Mesendoderm (in vitro differentiated cells): Measurements from ENCODE around the gene FGFRL1.

ENCODE experiments used
- DNase-seq: peaks from one replicate; pipeline ENCODE4 v3.0.0; 2013
- H2AK5ac ChIP-seq: 2 replicates; pipeline ENCODE4 v1.6.1; 2013; ENCODE audit warnings: low read length, inconsistent platforms
- H2BK120ac ChIP-seq: 2 replicates; pipeline ENCODE4 v1.6.1; 2013; ENCODE audit warnings: low read depth, mild to moderate bottlenecking, low read length, moderate library complexity, mixed read lengths
- H2BK15ac ChIP-seq: replicated peaks from 2 replicates; pipeline ENCODE4 v1.6.1; 2013; ENCODE audit warnings: low read depth, mild to moderate bottlenecking, moderate library complexity
- H2BK5ac ChIP-seq: 2 replicates; pipeline ENCODE4 v1.6.1; 2013; ENCODE audit warnings: low read length, inconsistent platforms
- H3K18ac ChIP-seq: 2 replicates; pipeline ENCODE4 v1.6.1; 2013; ENCODE audit warnings: mild to moderate bottlenecking, low read length, mixed read lengths
- H3K23ac ChIP-seq: one replicate; pipeline ENCODE4 v1.6.1; 2013; ENCODE audit warnings: low read length
- H3K27ac ChIP-seq: 2 replicates; pipeline ENCODE4 v1.5.1; 2013; ENCODE audit warnings: low read depth, mild to moderate bottlenecking, inconsistent platforms, low read length, moderate library complexity
- H3K27me3 ChIP-seq: 2 replicates; pipeline ENCODE4 v1.6.1; 2013; ENCODE audit warnings: low read length, control low read depth, mild to moderate bottlenecking, inconsistent platforms; ENCODE audit not compliant: insufficient read depth, poor library complexity
- H3K36me3 ChIP-seq: 2 replicates; pipeline ENCODE4 v1.6.1; 2013; ENCODE audit warnings: low read length, inconsistent platforms; ENCODE audit not compliant: control insufficient read depth, insufficient read depth
- H3K4ac ChIP-seq: one replicate; pipeline ENCODE4 v1.6.1; 2013; ENCODE audit warnings: low read depth, mild to moderate bottlenecking, low read length, moderate library complexity
- H3K4me1 ChIP-seq: 2 replicates; pipeline ENCODE4 v1.6.1; 2013; ENCODE audit warnings: low read depth, low read length, inconsistent platforms; ENCODE audit not compliant: control insufficient read depth
- H3K4me2 ChIP-seq: 2 replicates; pipeline ENCODE4 v1.6.1; 2013; ENCODE audit warnings: low read length
- H3K4me3 ChIP-seq: 2 replicates; pipeline ENCODE4 v1.5.1; 2013; ENCODE audit warnings: mild to moderate bottlenecking, low read length
- H3K56ac ChIP-seq: one replicate; pipeline ENCODE4 v1.6.1; 2013; ENCODE audit warnings: low read length
- H3K79me1 ChIP-seq: 2 replicates; pipeline ENCODE4 v1.6.1; 2013; ENCODE audit warnings: low read length, inconsistent platforms
- H3K79me2 ChIP-seq: 2 replicates; pipeline ENCODE4 v1.6.1; 2013; ENCODE audit warnings: mild to moderate bottlenecking, low read length; ENCODE audit not compliant: control insufficient read depth, insufficient read depth
- H3K9ac ChIP-seq: 2 replicates; pipeline ENCODE4 v1.6.1; 2013; ENCODE audit warnings: low read length, inconsistent platforms
- H4K5ac ChIP-seq: one replicate; pipeline ENCODE4 v1.6.1; 2013; ENCODE audit warnings: low read length
- H4K8ac ChIP-seq: one replicate; pipeline ENCODE4 v1.6.1; 2013; ENCODE audit warnings: low read depth, mild to moderate bottlenecking, control low read depth, low read length, moderate library complexity
- whole genome bisulfite sequencing: extraction: QIAGEN DNeasy Blood & Tissue Kit; methylation state at CpG from one replicate; pipeline ENCODE4 v1.1.7; 2013; ENCODE audit warnings: low lambda C conversion rate, missing lambda C conversion rate; ENCODE audit not compliant: insufficient coverage; ENCODE audit errors: extremely low coverage; 5-methylcytosine and 5-hydroxymethylcytosine counted together

Gene FGFRL1

GRCh38 chr4:1031346-1031745 is 19.9 kb downstream of the FGFRL1 start:
- Histone ChIP-seq H2BK120ac (no peak overlapping the region), H3K56ac (no peak overlapping the region), H2BK15ac (no peak overlapping the region), H3K18ac (no peak overlapping the region), H3K27ac (no peak overlapping the region), H3K4me3 (no peak overlapping the region), H3K79me2 (no peaks in the 10 kb centered on the region), H3K79me1 (no peaks in the 10 kb centered on the region), H3K9ac (no peak overlapping the region), H3K4me2 (no peak overlapping the region), H3K4ac (no peak overlapping the region), H2AK5ac (no peak overlapping the region), H3K36me3 (no peaks in the 10 kb centered on the region), H3K23ac (no peak overlapping the region), H4K5ac (no peak overlapping the region), H3K27me3 (no peaks in the 10 kb centered on the region), H3K4me1 (no peaks in the 10 kb centered on the region), H4K8ac (no peak overlapping the region), H2BK5ac (no peak overlapping the region)
- WGBS: no CpG with 5 or more reads among the region's 8 CpGs
- no peak for DNase-seq

DNA sequence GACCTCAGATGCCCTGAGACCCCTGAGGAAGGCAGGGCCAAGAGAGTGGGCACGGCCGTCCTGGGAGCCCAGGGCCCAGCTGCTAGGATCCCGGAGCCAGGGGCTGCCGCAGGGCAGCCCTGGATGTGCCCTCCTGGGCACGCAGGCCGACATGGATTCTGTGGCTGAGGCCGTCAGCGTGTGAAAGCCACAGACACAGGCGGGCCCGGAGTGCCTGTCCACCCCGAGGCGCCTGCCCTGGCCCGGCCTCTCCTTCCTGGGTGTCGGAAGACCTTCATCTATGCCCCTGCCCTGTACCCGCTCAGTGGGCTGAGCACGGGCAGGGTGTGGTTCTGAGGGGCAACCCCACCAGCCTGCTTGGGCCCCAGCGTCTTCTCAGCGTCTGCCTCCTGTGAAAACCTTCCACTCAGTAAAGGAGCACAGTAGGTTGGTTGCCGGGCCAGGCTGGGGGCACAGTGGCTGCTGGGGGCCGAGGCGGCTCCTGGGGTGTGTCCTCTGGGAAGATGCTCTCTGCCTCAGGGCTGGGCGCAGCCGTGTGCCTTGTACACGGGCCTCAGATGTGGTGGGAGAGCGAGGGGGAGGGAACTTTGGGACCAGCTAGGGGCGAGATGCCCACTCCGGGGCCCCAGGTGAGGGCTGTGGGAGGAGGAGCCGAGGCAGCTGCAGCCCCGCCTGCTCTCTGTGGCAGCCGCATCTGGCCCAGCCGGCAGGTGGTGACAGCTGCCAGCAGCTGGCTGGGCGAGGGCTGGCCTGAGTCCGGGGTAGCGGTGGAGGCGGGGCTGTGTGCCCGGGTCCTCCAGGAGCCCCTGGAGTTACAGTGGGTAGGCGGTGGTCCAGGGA is 20.8 kb downstream of the FGFRL1 start:
- Histone ChIP-seq H3K79me2 (no peaks in the 10 kb centered on the region), H3K4ac (no peak overlapping the region)

DNA sequence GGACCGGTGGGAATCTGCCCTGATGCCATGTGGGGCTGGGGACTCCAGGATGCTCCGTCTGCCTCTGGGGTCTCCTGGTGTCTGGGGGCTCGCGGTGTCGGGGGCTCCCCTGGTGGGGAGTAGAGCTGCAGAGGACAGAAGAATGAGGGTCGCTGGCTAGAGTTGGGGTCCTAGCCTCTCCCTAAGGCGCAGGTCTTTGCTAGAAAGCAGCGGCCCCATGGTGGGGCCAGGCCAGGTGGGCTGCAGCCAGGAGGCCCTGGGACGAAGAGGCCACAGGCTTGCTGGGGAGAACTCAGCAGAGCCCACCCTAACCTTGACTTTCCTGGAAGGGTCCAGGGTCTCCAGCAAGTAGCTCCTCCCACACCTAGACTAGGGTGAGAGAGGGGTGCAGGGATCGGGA is 21.4 kb downstream of the FGFRL1 start:
- Histone ChIP-seq H3K79me1 (no peaks in the 10 kb centered on the region), H2BK120ac (no peak overlapping the region), H3K36me3 (no peaks in the 10 kb centered on the region), H4K8ac (no peak overlapping the region), H3K56ac (no peak overlapping the region), H2BK5ac (no peak overlapping the region), H2BK15ac (no peak overlapping the region), H3K4me3 (no peak overlapping the region), H3K27ac (no peak overlapping the region), H4K5ac (no peak overlapping the region), H3K4ac (no peak overlapping the region), H3K27me3 (no peaks in the 10 kb centered on the region), H3K79me2 (no peaks in the 10 kb centered on the region), H3K4me2 (no peak overlapping the region), H3K4me1 (no peaks in the 10 kb centered on the region), H2AK5ac (no peak overlapping the region), H3K9ac (no peak overlapping the region), H3K23ac (no peak overlapping the region), H3K18ac (no peak overlapping the region)
- no peak for DNase-seq
- no CpG with 5 or more reads among the region's 10 CpGs for WGBS

More for the DNA sequence above, 20.8 kb downstream of the FGFRL1 start:
- no peak overlapping the region for H2BK15ac ChIP-seq
- no peaks in the 10 kb centered on the region for H3K4me1 ChIP-seq
- no peak overlapping the region for H3K56ac ChIP-seq
- no peak overlapping the region for H3K23ac ChIP-seq
- H3K79me1 ChIP-seq: no peaks in the 10 kb centered on the region
- no peak overlapping the region for H2BK120ac ChIP-seq
- no peaks in the 10 kb centered on the region for H3K36me3 ChIP-seq
- H3K9ac ChIP-seq: no peak overlapping the region
- no peak overlapping the region for H2BK5ac ChIP-seq
- H3K4me3 ChIP-seq: no peak overlapping the region
- no peak overlapping the region for H3K18ac ChIP-seq
- no peaks in the 10 kb centered on the region for H3K27me3 ChIP-seq
- WGBS: no CpG with 5 or more reads among the region's 37 CpGs
- H3K4me2 ChIP-seq: no peak overlapping the region
- no peak overlapping the region for H4K8ac ChIP-seq
- H4K5ac ChIP-seq: no peak overlapping the region
- no peak for DNase-seq
- no peak overlapping the region for H2AK5ac ChIP-seq
- H3K27ac ChIP-seq: no peak overlapping the region

- Histone ChIP-seq H4K8ac (no peak overlapping the region), H2AK5ac (no peak overlapping the region), H3K4me2 (no peak overlapping the region), H3K56ac (no peak overlapping the region), H3K79me1 (no peaks in the 10 kb centered on the region), H3K4me3 (no peak overlapping the region), H3K4ac (no peak overlapping the region), H3K79me2 (no peaks in the 10 kb centered on the region), H3K18ac (no peak overlapping the region), H2BK120ac (no peak overlapping the region), H4K5ac (no peak overlapping the region), H3K23ac (no peak overlapping the region), H3K9ac (no peak overlapping the region), H3K36me3 (no peaks in the 10 kb centered on the region), H3K27me3 (no peaks in the 10 kb centered on the region), H3K4me1 (no peaks in the 10 kb centered on the region), H2BK15ac (no peak overlapping the region), H2BK5ac (no peak overlapping the region), H3K27ac (no peak overlapping the region)
- WGBS: no CpG with 5 or more reads among the region's 35 CpGs
- DNase-seq: no peak
These were observed 22.6 kb downstream of the FGFRL1 start for GRCh38 chr4:1033840-1034551.

GRCh38 chr4:1035510-1035909 is 24.1 kb downstream of the FGFRL1 start:
- Histone ChIP-seq H3K79me1 (no peaks in the 10 kb centered on the region), H4K5ac (no peak overlapping the region), H3K27ac (no peak overlapping the region), H3K4ac (no peak overlapping the region), H3K27me3 (no peaks in the 10 kb centered on the region), H3K23ac (no peak overlapping the region), H3K4me1 (no peaks in the 10 kb centered on the region), H3K9ac (no peak overlapping the region), H2AK5ac (no peak overlapping the region), H3K4me2 (no peak overlapping the region), H3K36me3 (no peaks in the 10 kb centered on the region), H2BK15ac (no peak overlapping the region), H3K56ac (no peak overlapping the region), H4K8ac (no peak overlapping the region), H3K79me2 (no peaks in the 10 kb centered on the region), H2BK5ac (no peak overlapping the region), H2BK120ac (no peak overlapping the region), H3K4me3 (no peak overlapping the region), H3K18ac (no peak overlapping the region)
- no CpG with 5 or more reads among the region's 26 CpGs for WGBS
- no peak for DNase-seq
